ENCODE results near the gene DOCK7. TPM values are rescaled to one million over a fixed set of nuclear protein-coding genes. Genes with fewer than 3 reads are reported as not detected.

DOCK7 gene
- total and polyA plus RNA-seq, 9 donors = 12.7 to 43.1 (median 38.2) TPM

- H3K9me3 ChIP-seq = no peaks in the 10 kb centered on the region
- H3K4me1 ChIP-seq (ENCODE audit: insufficient read depth) = peaks cover 2% of the 10 kb centered on the region
- H3K36me3 ChIP-seq = no peaks in the 10 kb centered on the region
- WGBS, 3 donors = 46 to 47% (median 47%) methylated on average over 31 of the region's 31 CpGs
- H3K4me3 ChIP-seq = peak overlapping the region; percentile 88
- peak; percentile 18 to 49 (median 43) for DNase-seq
- intact Hi-C loops (cut with DNase I) = no loop called here
- no peak for TF ChIP-seq POLR2A (IDR thresholded peaks at IDR 0.05)
- no peak for TF ChIP-seq EP300 (IDR thresholded peaks at IDR 0.05)
- TF ChIP-seq CTCF (IDR thresholded peaks at IDR 0.05) = no peak
- H3K27ac ChIP-seq = peak overlapping the region; percentile 84 to 93
- H3K27me3 ChIP-seq = no peaks in the 10 kb centered on the region
These were observed 252.8 kb downstream of the DOCK7 start for GRCh38 chr1:62435231-62436038.

DNA sequence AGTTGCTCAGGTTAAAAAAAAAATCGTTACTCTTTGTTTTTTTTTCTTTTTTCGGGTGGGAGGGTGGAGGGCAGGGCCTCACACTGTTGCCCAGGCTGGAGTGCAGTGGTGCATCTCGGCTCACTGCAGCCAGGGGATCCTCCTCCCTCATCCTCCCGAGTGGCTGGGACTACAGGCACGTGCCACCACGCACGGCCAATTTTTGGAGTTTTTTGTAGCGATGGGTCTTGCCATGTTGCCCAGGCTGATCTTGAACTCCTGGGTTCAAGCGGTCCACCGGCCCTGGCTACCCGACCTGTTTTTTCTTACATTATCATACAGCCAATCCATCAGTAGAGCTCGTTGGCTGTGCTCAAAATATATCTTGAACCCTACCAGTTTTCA lies 253.6 kb downstream of the DOCK7 start:
- intact Hi-C loops (cut with DNase I) = no loop called here
- Histone ChIP-seq H3K9me3 (no peaks in the 10 kb centered on the region), H3K27me3 (no peaks in the 10 kb centered on the region), H3K36me3 (no peaks in the 10 kb centered on the region), H3K4me3 (no peak overlapping the region), H3K27ac (no peak overlapping the region), H3K4me1 (ENCODE audit: insufficient read depth) (peaks cover 2% of the 10 kb centered on the region)
- TF ChIP-seq EP300 (IDR thresholded peaks at IDR 0.05) = no peak
- TF ChIP-seq POLR2A (IDR thresholded peaks at IDR 0.05) = no peak
- no peak for TF ChIP-seq CTCF (IDR thresholded peaks at IDR 0.05)
- 88 to 91% (median 90%) methylated on average over 12 of the region's 12 CpGs for WGBS, 3 donors
- peak in 2 of 5 donors; percentile 24 to 27 for DNase-seq

DNA sequence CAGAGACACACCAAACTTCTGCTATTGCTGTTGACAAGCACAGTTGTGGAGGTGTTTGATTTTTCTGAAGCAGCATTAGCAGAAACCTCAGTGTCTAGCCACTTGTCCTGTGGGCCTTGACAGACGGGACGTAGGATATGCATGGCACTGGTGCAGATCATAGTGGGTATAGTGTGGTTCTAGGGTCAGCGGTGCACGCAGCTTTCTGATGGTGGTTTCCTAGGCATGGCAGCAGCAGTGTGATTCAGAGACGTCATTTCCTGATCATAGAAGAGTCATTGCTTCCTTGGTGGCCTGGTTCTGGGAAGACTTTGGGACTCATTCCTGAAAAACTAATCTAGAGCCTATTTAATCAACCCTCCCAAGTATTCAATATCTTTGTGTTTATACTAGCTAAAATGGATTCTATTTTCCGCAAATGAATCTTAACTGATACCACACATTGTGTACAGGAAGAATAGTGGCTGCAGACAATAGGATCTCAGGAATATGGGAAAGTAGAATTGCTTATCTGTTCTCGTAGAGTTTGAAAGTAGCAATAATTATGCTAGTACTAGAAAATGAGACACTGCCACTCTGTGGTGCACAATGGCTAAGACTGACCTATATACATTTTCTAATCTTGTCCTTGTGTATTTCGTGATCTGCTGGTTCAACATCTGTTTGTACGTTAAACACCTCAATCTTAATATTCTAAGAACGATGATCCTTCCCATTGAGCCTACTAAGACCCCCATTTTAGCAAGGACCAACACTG lies 254.1 kb downstream of the DOCK7 start:
- Histone ChIP-seq H3K4me3 (no peak overlapping the region), H3K36me3 (no peaks in the 10 kb centered on the region), H3K9me3 (no peaks in the 10 kb centered on the region), H3K4me1 (ENCODE audit: insufficient read depth) (peaks cover 2% of the 10 kb centered on the region), H3K27ac (no peak overlapping the region), H3K27me3 (no peaks in the 10 kb centered on the region)
- DNase-seq = no peak
- intact Hi-C loops (cut with DNase I) = no loop called here
- TF ChIP-seq CTCF (IDR thresholded peaks at IDR 0.05) = no peak
- 65 to 78% (median 71%) methylated on average over 10 of the region's 10 CpGs for WGBS, 3 donors

DNA sequence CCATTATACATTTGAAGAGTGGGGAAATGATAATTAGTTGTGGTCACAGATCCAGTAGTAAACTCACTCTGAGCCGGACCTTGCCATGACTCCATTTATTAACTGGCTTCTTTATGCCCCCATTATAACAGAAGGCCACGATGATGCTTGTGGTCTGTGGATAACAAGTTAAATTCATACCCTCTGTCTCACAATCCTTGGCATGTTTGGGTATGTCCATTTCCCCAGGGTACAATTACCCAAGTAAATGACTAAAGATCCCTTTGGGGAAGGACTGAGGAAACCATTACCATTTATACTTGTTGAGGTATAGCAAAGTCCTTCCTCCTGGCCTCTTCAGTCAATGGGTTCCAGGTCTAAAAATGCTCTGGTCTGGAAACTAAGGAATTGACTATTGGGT lies 258.6 kb downstream of the DOCK7 start:
- no peak overlapping the region for H3K4me3 ChIP-seq
- WGBS, 3 donors = 88 to 98% (median 89%) methylated on average over 2 of the region's 2 CpGs
- no peak for DNase-seq

More for the DNA sequence above, 258.6 kb downstream of the DOCK7 start:
- intact Hi-C loops (cut with DNase I) = no loop called here
- Histone ChIP-seq H3K27ac (no peak overlapping the region), H3K36me3 (no peaks in the 10 kb centered on the region), H3K9me3 (no peaks in the 10 kb centered on the region), H3K4me1 (ENCODE audit: insufficient read depth) (no peaks in the 10 kb centered on the region), H3K27me3 (no peaks in the 10 kb centered on the region)
- TF ChIP-seq EP300 (IDR thresholded peaks at IDR 0.05) (no peak), POLR2A (IDR thresholded peaks at IDR 0.05) (no peak), CTCF (IDR thresholded peaks at IDR 0.05) (no peak)

Measured in ovary (tissue), 9 donors.